Cardiac fibroblast (primary cell): ENCODE results near the gene CAV2.
A peak's percentile ranks its signal among the peaks of the same experiment; 100 is the strongest.

Source experiments
- DNase-seq, 2 donors: peaks; one replicate each; pipeline versions ENCODE4 v3.0.0 to v3.0.0-alpha.2; 2010; ENCODE audit warnings: low read depth in 2 of 2
- H3K4me3 ChIP-seq, 2 donors: replicated peaks in 1 of 2; 1 replicate in 1 of 2; 2 replicates in 1 of 2; pipeline ENCODE4 v1.5.1; 2011; ENCODE audit warnings: low read depth in 2 of 2, low read length in 2 of 2, mild to moderate bottlenecking in 2 of 2, moderate library complexity in 1 of 2
- CTCF ChIP-seq: IDR thresholded peaks from one replicate; pipeline ENCODE4 v1.5.1; 2011; ENCODE audit warnings: low read depth, mild to moderate bottlenecking, low read length, inconsistent platforms

CAV2 gene

GRCh38 chr7:116518961-116519360 lies 19.4 kb downstream of the CAV2 start:
- no peak for DNase-seq
- H3K4me3 ChIP-seq: no peak overlapping the region
- no peak for TF ChIP-seq CTCF

GRCh38 chr7:116521046-116521664 lies 21.6 kb downstream of the CAV2 start:
- DNase-seq: peak in 1 of 2 donors; percentile 71
- no peak for TF ChIP-seq CTCF
- H3K4me3 ChIP-seq: no peak overlapping the region

- TF ChIP-seq CTCF: no peak
- H3K4me3 ChIP-seq: no peak overlapping the region
- DNase-seq: peak; percentile 91 to 94
These were observed 22.7 kb downstream of the CAV2 start for GRCh38 chr7:116522247-116522646.

GRCh38 chr7:116524221-116524608 lies 24.7 kb downstream of the CAV2 start:
- no peak for DNase-seq
- TF ChIP-seq CTCF: no peak
- H3K4me3 ChIP-seq: peak overlapping the region; percentile 86 to 91

- peak; percentile 27 for TF ChIP-seq CTCF
- peak; percentile 95 to 96 for DNase-seq
- peak within 1 kb of the TSS; percentile 86 to 91 for H3K4me3 ChIP-seq
These were observed 25.2 kb downstream of the CAV2 start, which contains the start of gene CAV1 for GRCh38 chr7:116524609-116525297. Gene CAV1 (plus strand): TSS chr7:116525036. CDS start chr7:116525063, 27 bp downstream.

GRCh38 chr7:116525298-116525912 lies 25.9 kb downstream of the CAV2 start:
- peak in 1 of 2 donors; percentile 37 for DNase-seq
- H3K4me3 ChIP-seq: peak overlapping the region; percentile 86 to 91
- peak; percentile 10 for TF ChIP-seq CTCF
